Measurements from ENCODE around the gene FHAD1. TPM values are rescaled to one million over a fixed set of nuclear protein-coding genes. Genes with fewer than 3 reads are reported as not detected.

The FHAD1 gene
- total RNA-seq, 1 experiment from 2014 or later, result 2.0 TPM

GRCh38 chr1:15323351-15323988 lies 76.4 kb downstream of the FHAD1 start:
- Histone ChIP-seq H3K36me3 (ENCODE audit: insufficient read depth, low read length, poor library complexity, severe bottlenecking) (no peaks in the 10 kb centered on the region), H3K27ac (ENCODE audit: low read depth, low read length, poor library complexity, severe bottlenecking) (no peak overlapping the region), H3K4me3 (ENCODE audit: low read depth, low read length, poor library complexity, severe bottlenecking) (no peak overlapping the region), H3K27me3 (replicated peaks; ENCODE audit: insufficient read depth, low read depth, low read length, poor library complexity) (no peaks in the 10 kb centered on the region), H3K9me3 (ENCODE audit: low read depth, low read length, poor library complexity, severe bottlenecking) (no peaks in the 10 kb centered on the region), H3K4me1 (ENCODE audit: insufficient read depth, low read length, poor library complexity, severe bottlenecking) (peaks cover 41% of the 10 kb centered on the region)
- TF ChIP-seq EZH2 (IDR thresholded peaks at IDR 0.05; ENCODE audit: borderline replicate concordance, low read depth, low read length, poor library complexity, severe bottlenecking), result no peak
- peak; percentile 99 for TF ChIP-seq CTCF (conservative IDR thresholded peaks at IDR 0.05; ENCODE audit: low read depth, low read length)
- CTCF ChIA-PET, result interaction anchor here (0.5 to 2.3 kb wide), 5 partner anchors 43 to 980 kb away, joined by 3 to 29 read pairs (median 5); no protein-coding TSS in a partner anchor
- intact Hi-C loops (cut with micrococcal nuclease; ENCODE audit: unreplicated experiment), result loop anchor here (1.0 to 5.0 kb wide), 3 partner anchors 89 to 179 kb away; no protein-coding TSS in a partner anchor
- POLR2A ChIA-PET (ENCODE audit: low non-redundant PET), result no interaction called here
- BruUV-seq (replicated peaks), result no TSS peak
- DNase-seq (ENCODE audit: low spot score), result peak; percentile 86

GRCh38 chr1:15323989-15324868 lies 77.2 kb downstream of the FHAD1 start:
- BruUV-seq (replicated peaks), result no TSS peak
- DNase-seq (ENCODE audit: low spot score), result no peak
- Histone ChIP-seq H3K4me3 (ENCODE audit: low read depth, low read length, poor library complexity, severe bottlenecking) (no peak overlapping the region), H3K36me3 (ENCODE audit: insufficient read depth, low read length, poor library complexity, severe bottlenecking) (no peaks in the 10 kb centered on the region), H3K27ac (ENCODE audit: low read depth, low read length, poor library complexity, severe bottlenecking) (no peak overlapping the region), H3K27me3 (replicated peaks; ENCODE audit: insufficient read depth, low read depth, low read length, poor library complexity) (no peaks in the 10 kb centered on the region), H3K4me1 (ENCODE audit: insufficient read depth, low read length, poor library complexity, severe bottlenecking) (peaks cover 47% of the 10 kb centered on the region), H3K9me3 (ENCODE audit: low read depth, low read length, poor library complexity, severe bottlenecking) (no peaks in the 10 kb centered on the region)
- CTCF ChIA-PET, result interaction anchor here (0.5 to 2.3 kb wide), 5 partner anchors 9 to 981 kb away, joined by 3 to 29 read pairs (median 5); no protein-coding TSS in a partner anchor
- POLR2A ChIA-PET (ENCODE audit: low non-redundant PET), result interaction anchor here (0.7 kb wide), 1 partner anchor 631 kb away, joined by 4 read pairs; no protein-coding TSS in a partner anchor
- intact Hi-C loops (cut with micrococcal nuclease; ENCODE audit: unreplicated experiment), result loop anchor here (1.0 to 5.0 kb wide), 3 partner anchors 88 to 178 kb away; no protein-coding TSS in a partner anchor
- TF ChIP-seq EZH2 (IDR thresholded peaks at IDR 0.05; ENCODE audit: borderline replicate concordance, low read depth, low read length, poor library complexity, severe bottlenecking) (no peak), CTCF (conservative IDR thresholded peaks at IDR 0.05; ENCODE audit: low read depth, low read length) (no peak)

- Histone ChIP-seq H3K4me1 (ENCODE audit: insufficient read depth, low read length, poor library complexity, severe bottlenecking) (peaks cover 53% of the 10 kb centered on the region), H3K4me3 (ENCODE audit: low read depth, low read length, poor library complexity, severe bottlenecking) (no peak overlapping the region), H3K27ac (ENCODE audit: low read depth, low read length, poor library complexity, severe bottlenecking) (no peak overlapping the region), H3K27me3 (replicated peaks; ENCODE audit: insufficient read depth, low read depth, low read length, poor library complexity) (no peaks in the 10 kb centered on the region), H3K9me3 (ENCODE audit: low read depth, low read length, poor library complexity, severe bottlenecking) (no peaks in the 10 kb centered on the region), H3K36me3 (ENCODE audit: insufficient read depth, low read length, poor library complexity, severe bottlenecking) (no peaks in the 10 kb centered on the region)
- intact Hi-C loops (cut with micrococcal nuclease; ENCODE audit: unreplicated experiment), result loop anchor here (5.0 kb wide), 2 partner anchors 87 to 177 kb away; no protein-coding TSS in a partner anchor
- POLR2A ChIA-PET (ENCODE audit: low non-redundant PET), result interaction anchor here (0.7 kb wide), 1 partner anchor 632 kb away, joined by 4 read pairs; no protein-coding TSS in a partner anchor
- CTCF ChIA-PET, result interaction anchor here (0.6 to 2.3 kb wide), 2 partner anchors 9 to 106 kb away, joined by 3 to 29 read pairs; no protein-coding TSS in a partner anchor
- TF ChIP-seq CTCF (conservative IDR thresholded peaks at IDR 0.05; ENCODE audit: low read depth, low read length) (no peak), EZH2 (IDR thresholded peaks at IDR 0.05; ENCODE audit: borderline replicate concordance, low read depth, low read length, poor library complexity, severe bottlenecking) (no peak)
- BruUV-seq (replicated peaks), result no TSS peak
- no peak for DNase-seq (ENCODE audit: low spot score)
These were observed 77.9 kb downstream of the FHAD1 start for GRCh38 chr1:15324869-15325335.
